MM.1S (cell line): Measurements from ENCODE around the gene BSG.

Source experiments
- EZH2 ChIP-seq: fragments of 300-600 bp; sonication (generic); optimal IDR thresholded peaks from 2 replicates; pipeline ENCODE3; 2017; ENCODE audit warnings: low read depth, mild to moderate bottlenecking, antibody characterized with exemption, low read length, mixed read lengths
- EZH2phosphoT487 ChIP-seq: fragments of 300-600 bp; sonication (generic); IDR thresholded peaks from 2 replicates; pipeline ENCODE4 v1.6.1; 2018; ENCODE audit warnings: antibody characterized with exemption, low read length
- TF ChIP-seq, protein P1 (sequence below): fragments of 300-600 bp; sonication (generic); IDR thresholded peaks from 2 replicates; pipeline ENCODE4 v1.5.1; 2016; ENCODE audit warnings: antibody characterized with exemption, low read length, mixed read lengths

DNA sequence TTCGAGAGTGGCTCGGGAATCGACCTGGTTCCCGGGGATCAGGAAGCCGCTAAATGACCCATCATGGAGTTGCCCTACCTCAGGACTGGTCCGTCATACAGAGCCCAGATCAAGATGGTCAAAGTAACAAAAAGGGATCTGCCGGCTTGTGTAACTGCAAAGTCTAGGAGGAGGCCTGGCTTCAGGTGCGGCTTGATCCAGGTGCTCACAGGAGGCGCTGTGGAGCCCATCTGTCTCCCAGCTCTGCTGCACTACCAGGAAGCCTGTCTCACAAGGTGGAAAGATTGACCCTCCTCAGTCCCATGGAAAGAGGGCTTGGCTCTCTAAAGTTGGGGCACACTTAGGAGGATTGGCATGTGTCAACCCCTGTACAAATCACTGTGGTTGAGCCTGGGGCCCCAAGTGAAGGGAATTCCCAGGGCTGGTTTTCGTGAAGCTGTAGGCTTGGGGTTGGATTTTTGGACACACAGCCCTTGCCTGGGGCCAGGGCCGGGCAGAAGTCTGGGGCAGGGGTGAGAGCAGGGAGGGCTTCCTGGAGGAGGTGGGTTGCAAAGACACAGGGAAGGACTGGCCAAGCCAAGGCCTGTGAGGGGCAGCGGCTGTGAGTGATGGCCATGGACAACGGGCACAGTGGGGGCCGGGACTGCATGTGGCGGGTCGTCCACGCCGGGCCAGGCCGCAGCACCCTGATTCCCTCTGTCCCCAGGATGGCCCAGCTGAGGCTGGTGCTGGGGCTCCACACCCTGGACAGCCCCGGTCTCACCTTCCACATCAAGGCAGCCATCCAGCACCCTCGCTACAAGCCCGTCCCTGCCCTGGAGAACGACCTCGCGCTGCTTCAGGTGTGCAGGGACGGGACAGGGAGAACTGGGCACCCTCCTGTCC is 24.3 kb upstream of the BSG start:
- TF ChIP-seq, protein P1, sequence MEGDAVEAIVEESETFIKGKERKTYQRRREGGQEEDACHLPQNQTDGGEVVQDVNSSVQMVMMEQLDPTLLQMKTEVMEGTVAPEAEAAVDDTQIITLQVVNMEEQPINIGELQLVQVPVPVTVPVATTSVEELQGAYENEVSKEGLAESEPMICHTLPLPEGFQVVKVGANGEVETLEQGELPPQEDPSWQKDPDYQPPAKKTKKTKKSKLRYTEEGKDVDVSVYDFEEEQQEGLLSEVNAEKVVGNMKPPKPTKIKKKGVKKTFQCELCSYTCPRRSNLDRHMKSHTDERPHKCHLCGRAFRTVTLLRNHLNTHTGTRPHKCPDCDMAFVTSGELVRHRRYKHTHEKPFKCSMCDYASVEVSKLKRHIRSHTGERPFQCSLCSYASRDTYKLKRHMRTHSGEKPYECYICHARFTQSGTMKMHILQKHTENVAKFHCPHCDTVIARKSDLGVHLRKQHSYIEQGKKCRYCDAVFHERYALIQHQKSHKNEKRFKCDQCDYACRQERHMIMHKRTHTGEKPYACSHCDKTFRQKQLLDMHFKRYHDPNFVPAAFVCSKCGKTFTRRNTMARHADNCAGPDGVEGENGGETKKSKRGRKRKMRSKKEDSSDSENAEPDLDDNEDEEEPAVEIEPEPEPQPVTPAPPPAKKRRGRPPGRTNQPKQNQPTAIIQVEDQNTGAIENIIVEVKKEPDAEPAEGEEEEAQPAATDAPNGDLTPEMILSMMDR = peak; percentile 16; the same call in 1 of the 2 replicates
- no peak for TF ChIP-seq EZH2phosphoT487
- TF ChIP-seq EZH2 = no peak
